Measurements from ENCODE around the gene HEXB.

HEXB gene

DNA sequence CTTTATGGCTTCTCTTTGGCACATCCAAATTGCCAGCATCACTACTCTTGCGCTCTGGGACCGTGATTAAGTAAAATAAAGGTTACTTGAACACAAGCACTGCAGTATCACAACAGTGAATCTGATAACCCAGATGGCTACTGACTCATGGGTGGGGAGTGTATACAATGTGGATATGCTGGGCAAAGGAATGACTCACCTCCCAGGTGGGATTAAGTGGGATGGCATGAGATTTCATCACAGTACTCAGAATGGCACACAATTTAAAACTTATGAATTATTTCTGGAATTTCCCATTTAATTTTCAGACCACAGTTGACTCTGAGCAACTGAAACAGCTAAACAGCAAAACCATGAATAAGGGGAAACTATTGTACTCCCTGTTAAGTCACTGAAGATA is 77.6 kb downstream of the HEXB start:
- DNase-seq, result no peak
- H3K4me3 ChIP-seq, result no peak overlapping the region
- no peak for TF ChIP-seq CTCF (IDR thresholded peaks at IDR 0.05)
- intact Hi-C loops (cut with DNase I; ENCODE audit: low total_unique reads), result loop anchor here (5.0 kb wide), 1 partner anchor 75 kb away; the partner anchor contains the start of gene HEXB
- no peak overlapping the region for H3K27ac ChIP-seq
- peaks cover 8 to 27% (median 19%) of the 10 kb centered on the region in 3 donors for H3K36me3 ChIP-seq
- H3K27me3 ChIP-seq, result no peaks in the 10 kb centered on the region
- no peaks in the 10 kb centered on the region for H3K9me3 ChIP-seq
- peaks cover 0 to 21% (median 16%) of the 10 kb centered on the region in 4 donors for H3K4me1 ChIP-seq

DNA sequence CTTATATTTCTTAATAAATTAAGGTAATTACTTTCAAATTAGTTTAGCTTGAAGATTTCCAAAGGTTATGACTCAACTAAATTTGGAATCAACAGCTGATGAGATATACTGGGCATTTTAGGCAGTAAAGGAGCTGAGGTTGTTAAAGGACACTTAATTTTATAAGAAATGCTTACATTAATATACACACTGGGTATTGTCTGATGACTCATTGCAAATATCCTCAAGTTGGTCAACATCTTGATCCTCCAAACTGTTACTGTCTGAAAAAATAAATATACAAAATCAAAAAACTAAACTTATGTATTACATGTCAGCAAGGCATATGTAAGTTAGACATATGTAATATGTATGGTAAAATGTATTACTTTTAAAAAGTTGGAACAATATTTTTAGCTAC is 78.5 kb downstream of the HEXB start:
- peaks cover 2 to 18% (median 10%) of the 10 kb centered on the region in 3 donors for H3K36me3 ChIP-seq
- no peaks in the 10 kb centered on the region for H3K9me3 ChIP-seq
- TF ChIP-seq CTCF (IDR thresholded peaks at IDR 0.05), result no peak
- peaks cover 0 to 30% (median 20%) of the 10 kb centered on the region in 4 donors for H3K4me1 ChIP-seq
- H3K27me3 ChIP-seq, result no peaks in the 10 kb centered on the region
- intact Hi-C loops (cut with DNase I; ENCODE audit: low total_unique reads), result loop anchor here (5.0 kb wide), 1 partner anchor 76 kb away; the partner anchor contains the start of gene HEXB
- no peak overlapping the region for H3K4me3 ChIP-seq
- H3K27ac ChIP-seq, result no peak overlapping the region
- no peak for DNase-seq

DNA sequence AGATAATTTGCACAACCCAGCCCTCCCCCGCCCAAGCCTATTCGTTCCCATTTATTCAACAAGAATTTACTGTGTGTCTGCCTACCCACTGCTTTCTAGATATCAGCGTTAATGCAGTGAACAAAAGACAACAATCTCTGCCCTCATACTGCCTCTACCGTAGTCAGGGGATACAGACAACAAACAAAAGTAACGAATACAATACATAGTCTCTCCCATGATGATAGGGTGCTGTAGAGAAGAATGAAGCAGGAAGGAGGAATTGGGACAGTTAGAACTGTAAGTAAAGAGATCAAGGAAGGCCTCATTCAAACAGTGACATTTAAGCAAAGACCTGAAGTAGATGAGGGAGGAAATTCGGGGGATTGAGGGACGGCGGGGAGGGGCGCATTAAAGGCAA is 80.2 kb downstream of the HEXB start:
- Histone ChIP-seq H3K36me3 (peaks cover 5 to 27% (median 7%) of the 10 kb centered on the region in 3 donors), H3K4me1 (peaks cover 0 to 31% (median 21%) of the 10 kb centered on the region in 4 donors), H3K4me3 (peak overlapping the region; percentile 86 to 95), H3K27ac (no peak overlapping the region), H3K9me3 (no peaks in the 10 kb centered on the region), H3K27me3 (no peaks in the 10 kb centered on the region)
- TF ChIP-seq CTCF (IDR thresholded peaks at IDR 0.05), result no peak
- no peak for DNase-seq
- intact Hi-C loops (cut with DNase I; ENCODE audit: low total_unique reads), result no loop called here

DNA sequence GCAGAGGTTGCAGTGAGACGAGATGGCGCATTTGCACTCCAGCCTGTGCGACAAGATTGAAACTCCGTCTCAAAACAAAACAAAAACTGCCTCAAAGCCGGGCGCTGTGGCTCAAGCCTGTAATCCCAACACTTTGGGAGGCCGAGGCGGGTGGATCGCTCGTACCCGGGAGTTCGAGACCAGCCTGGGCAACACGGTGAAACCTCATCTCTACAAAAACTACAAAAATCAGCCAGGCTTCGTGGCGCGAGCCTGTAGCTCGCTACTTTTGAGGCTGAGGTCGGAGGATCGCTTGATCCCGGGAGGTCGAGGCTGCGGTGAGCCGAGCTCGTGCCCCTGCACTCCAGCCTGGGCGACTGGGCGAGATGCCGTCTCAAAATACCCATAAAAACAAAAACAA is 80.9 kb downstream of the HEXB start:
- Histone ChIP-seq H3K4me3 (peak overlapping the region; percentile 86 to 95), H3K27ac (peak overlapping the region in 1 of 2 donors; percentile 84), H3K27me3 (no peaks in the 10 kb centered on the region), H3K4me1 (peaks cover 0 to 31% (median 21%) of the 10 kb centered on the region in 4 donors), H3K9me3 (no peaks in the 10 kb centered on the region), H3K36me3 (peaks cover 11 to 28% (median 15%) of the 10 kb centered on the region in 3 donors)
- TF ChIP-seq CTCF (IDR thresholded peaks at IDR 0.05), result no peak
- intact Hi-C loops (cut with DNase I; ENCODE audit: low total_unique reads), result no loop called here
- DNase-seq, result no peak

DNA sequence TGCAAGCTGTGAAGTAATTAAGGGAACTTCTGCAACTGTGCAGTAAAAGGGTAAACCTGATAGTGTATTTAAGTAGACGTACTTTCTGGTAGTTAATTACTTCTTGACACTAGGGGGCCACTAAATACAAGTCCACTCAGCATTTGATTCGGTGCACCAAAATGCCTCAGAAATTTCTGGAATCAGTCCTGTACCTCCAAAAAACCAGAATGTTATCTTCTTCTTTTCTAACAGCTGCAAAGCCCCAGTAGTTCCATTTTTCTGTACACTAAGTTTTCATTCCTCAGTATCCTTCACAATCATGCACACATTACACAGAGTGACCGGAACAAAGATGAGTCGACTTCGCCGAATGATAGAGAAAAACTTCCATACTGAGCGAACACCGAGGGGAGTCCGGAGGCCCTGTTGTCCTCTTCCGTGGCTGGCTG is 81.4 kb downstream of the HEXB start:
- peak; percentile 40 to 44 for TF ChIP-seq CTCF (IDR thresholded peaks at IDR 0.05)
- Histone ChIP-seq H3K27ac (peak overlapping the region; percentile 81 to 84), H3K4me3 (peak overlapping the region; percentile 86 to 95), H3K4me1 (peaks cover 0 to 31% (median 21%) of the 10 kb centered on the region in 4 donors), H3K36me3 (peaks cover 16 to 33% (median 20%) of the 10 kb centered on the region in 3 donors), H3K9me3 (no peaks in the 10 kb centered on the region), H3K27me3 (no peaks in the 10 kb centered on the region)
- intact Hi-C loops (cut with DNase I; ENCODE audit: low total_unique reads), result no loop called here
- no peak for DNase-seq
